Measurements from ENCODE around the gene RAD23B.

DNA sequence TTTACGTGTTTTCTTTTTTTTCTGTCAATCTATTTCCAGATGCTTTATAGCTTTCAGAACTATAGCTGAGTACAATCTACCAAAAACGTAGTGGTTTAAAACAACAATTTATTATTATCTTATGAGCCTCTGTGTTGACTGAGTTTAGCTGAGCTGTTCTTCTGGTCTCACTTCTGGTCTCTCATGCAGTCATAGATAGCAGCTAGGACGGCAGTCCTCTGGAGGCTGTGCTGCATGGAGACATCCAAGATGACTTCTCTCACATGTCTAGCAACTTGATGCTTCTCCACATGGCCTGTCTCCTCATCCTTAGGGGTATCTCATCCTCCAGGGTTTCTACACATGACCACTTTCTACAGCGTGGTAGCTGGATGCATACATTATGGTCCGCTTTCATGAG, 22.0 kb upstream of the RAD23B start:
- TF ChIP-seq, protein P1, sequence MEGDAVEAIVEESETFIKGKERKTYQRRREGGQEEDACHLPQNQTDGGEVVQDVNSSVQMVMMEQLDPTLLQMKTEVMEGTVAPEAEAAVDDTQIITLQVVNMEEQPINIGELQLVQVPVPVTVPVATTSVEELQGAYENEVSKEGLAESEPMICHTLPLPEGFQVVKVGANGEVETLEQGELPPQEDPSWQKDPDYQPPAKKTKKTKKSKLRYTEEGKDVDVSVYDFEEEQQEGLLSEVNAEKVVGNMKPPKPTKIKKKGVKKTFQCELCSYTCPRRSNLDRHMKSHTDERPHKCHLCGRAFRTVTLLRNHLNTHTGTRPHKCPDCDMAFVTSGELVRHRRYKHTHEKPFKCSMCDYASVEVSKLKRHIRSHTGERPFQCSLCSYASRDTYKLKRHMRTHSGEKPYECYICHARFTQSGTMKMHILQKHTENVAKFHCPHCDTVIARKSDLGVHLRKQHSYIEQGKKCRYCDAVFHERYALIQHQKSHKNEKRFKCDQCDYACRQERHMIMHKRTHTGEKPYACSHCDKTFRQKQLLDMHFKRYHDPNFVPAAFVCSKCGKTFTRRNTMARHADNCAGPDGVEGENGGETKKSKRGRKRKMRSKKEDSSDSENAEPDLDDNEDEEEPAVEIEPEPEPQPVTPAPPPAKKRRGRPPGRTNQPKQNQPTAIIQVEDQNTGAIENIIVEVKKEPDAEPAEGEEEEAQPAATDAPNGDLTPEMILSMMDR (IDR thresholded peaks at IDR 0.05): no peak
- TF ChIP-seq POLR2A (IDR thresholded peaks at IDR 0.05): no peak

Measured in tibial nerve (tissue), 3 donors.